ENCODE data around the gene VWF.
"Not testable (repeated sequence)": the region's sequence is repeated elsewhere in the genome, so short reads cannot be mapped to it uniquely, and the experiment has no call there.

Gene VWF

GRCh38 chr12:6143303-6143675 lies 18.8 kb upstream of the VWF start:
- no peak for DNase-seq

GRCh38 chr12:6142368-6143302 lies 18.2 kb upstream of the VWF start:
- not testable (repeated sequence) for DNase-seq

- DNase-seq: not testable (repeated sequence)
These were observed 17.4 kb upstream of the VWF start for GRCh38 chr12:6141731-6142367.

- DNase-seq: no peak
These were observed 16.4 kb upstream of the VWF start for GRCh38 chr12:6140651-6141447.

GRCh38 chr12:6135071-6135470 lies 10.6 kb upstream of the VWF start:
- no peak for DNase-seq

GRCh38 chr12:6133642-6134041 lies 9.2 kb upstream of the VWF start:
- DNase-seq: no peak

- no peak for DNase-seq
These were observed 8.0 kb upstream of the VWF start for GRCh38 chr12:6132496-6132895.

- DNase-seq: no peak
These were observed 789 bp upstream of the VWF start for GRCh38 chr12:6125310-6125608.

- no peak for DNase-seq
These were observed 1.2 kb downstream of the VWF start for GRCh38 chr12:6123258-6123657.

- no peak for DNase-seq
These were observed 2.3 kb downstream of the VWF start for GRCh38 chr12:6122201-6122600.

- DNase-seq: no peak
These were observed 3.5 kb downstream of the VWF start for GRCh38 chr12:6120796-6121473.

GRCh38 chr12:6118891-6119568 lies 5.4 kb downstream of the VWF start:
- no peak for DNase-seq

- no peak for DNase-seq
These were observed 7.9 kb downstream of the VWF start for GRCh38 chr12:6116471-6117021.

GRCh38 chr12:6115389-6115788 lies 9.1 kb downstream of the VWF start:
- no peak for DNase-seq

- no peak for DNase-seq
These were observed 10.0 kb downstream of the VWF start for GRCh38 chr12:6114476-6114870.

- DNase-seq: peak; percentile 58
These were observed 10.6 kb downstream of the VWF start for GRCh38 chr12:6113691-6114475.

- no peak for DNase-seq
These were observed 12.5 kb downstream of the VWF start for GRCh38 chr12:6112004-6112403.

- no peak for DNase-seq
These were observed 14.5 kb downstream of the VWF start for GRCh38 chr12:6110006-6110405.

- no peak for DNase-seq
These were observed 18.3 kb downstream of the VWF start for GRCh38 chr12:6106218-6106617.

- DNase-seq: no peak
These were observed 19.6 kb downstream of the VWF start for GRCh38 chr12:6104842-6105241.

- peak; percentile 87 for DNase-seq
These were observed 20.4 kb downstream of the VWF start for GRCh38 chr12:6104027-6104426.

Data from NCI-H2171 treated with DMSO at 0.1 percent for 48 hours (cell line).